ENCODE measurements around the gene SULT2B1. TPM values are rescaled to one million over a fixed set of nuclear protein-coding genes. Genes with fewer than 3 reads are reported as not detected.

SULT2B1 gene
- total RNA-seq: not detected

DNA sequence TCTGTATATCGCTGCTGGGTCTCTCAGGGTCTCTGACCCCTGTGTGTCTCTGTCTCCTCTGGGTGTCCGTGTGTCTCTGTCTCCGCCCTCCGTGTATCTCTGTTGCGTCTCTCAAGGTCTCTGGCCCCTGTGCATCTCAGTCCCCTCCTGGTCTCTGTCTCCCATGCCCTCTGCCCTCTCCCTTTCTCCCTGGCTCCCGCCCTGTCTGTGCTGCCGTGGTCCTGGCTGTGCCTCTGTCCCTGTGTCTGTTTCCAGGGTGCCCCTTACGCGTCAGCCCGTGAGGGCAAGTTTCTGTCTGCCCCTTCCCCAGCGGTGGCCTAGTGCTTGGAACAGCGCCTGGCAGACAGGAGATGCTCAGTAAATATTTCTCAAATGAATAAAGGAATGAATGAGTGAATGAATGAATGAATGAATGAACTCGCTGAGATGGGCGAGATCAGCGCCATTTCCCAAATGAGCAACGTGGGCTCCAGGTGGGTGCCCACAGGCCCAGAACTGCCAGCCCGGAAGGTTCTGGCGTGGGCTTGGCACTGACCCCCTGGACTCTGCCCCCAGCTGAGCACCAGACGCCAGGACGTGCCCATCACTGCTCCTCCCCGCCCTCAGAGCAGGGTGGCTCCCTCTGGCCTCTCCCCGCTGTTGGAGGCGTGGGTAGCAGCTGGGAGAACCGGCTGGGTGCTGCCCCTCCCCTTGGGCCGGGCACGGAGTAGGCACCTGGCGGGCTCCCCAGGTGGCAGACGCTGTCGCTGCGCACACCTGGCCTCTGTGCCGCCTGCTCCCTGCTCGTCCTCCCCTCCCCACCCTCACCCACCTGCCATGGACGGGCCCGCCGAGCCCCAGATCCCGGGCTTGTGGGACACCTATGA lies at the start of gene SULT2B1:
SULT2B1 (plus strand) TSS at position 736 of the 866 bp plus-strand sequence; CDS start at position 817, 81 bp downstream.
- peak within 1 kb of the TSS in 1 of 2 donors; percentile 52 for H3K27ac Mint-ChIP-seq
- H3K9me3 Mint-ChIP-seq: no peaks in the 10 kb centered on the region
- DNase-seq (ENCODE audit: low spot score in 2 of 2): no peak
- no peaks in the 10 kb centered on the region for H3K36me3 Mint-ChIP-seq
- no peak for ATAC-seq

GRCh38 chr19:48502350-48503018 lies 49.5 kb upstream of the SULT2B1 start:
- Mint-ChIP-seq H3K27ac (no peak overlapping the region), H3K9me3 (no peaks in the 10 kb centered on the region), H3K36me3 (no peaks in the 10 kb centered on the region)
- DNase-seq (ENCODE audit: low spot score in 2 of 2) (no peak), ATAC-seq (no peak)

DNA sequence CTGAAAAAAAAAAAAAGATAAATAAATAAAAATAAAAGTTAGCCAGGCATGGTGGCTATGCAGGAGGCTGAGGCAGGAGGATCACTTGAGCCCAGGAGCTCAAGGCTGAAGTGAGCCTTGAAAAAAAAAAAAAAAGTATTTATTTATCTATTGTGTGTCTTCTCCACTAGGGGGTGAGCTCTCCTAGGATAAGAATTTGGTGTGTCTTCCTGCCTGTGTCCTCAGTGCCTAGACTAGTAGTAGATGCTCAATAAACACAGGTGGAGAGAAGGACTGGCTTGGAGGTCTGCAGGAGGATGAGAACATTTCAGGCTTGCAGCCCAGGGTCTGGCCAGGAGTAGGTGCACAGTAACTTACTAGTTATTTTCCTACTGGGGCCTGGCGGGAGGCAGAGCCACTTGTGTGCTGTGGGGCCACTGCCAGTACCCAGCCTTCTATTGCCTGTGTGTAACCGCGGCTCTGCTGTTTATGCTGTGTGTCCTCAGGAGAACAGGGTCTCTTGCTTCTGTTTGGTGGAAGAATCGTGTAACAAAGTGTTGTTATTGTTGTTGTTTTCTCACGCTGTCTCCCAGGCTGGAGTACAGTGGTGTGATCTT lies 45.7 kb upstream of the SULT2B1 start:
- ATAC-seq (peak in 1 of 2 donors; percentile 19), DNase-seq (ENCODE audit: low spot score in 2 of 2) (no peak)
- Mint-ChIP-seq H3K27ac (no peak overlapping the region), H3K9me3 (no peaks in the 10 kb centered on the region), H3K36me3 (no peaks in the 10 kb centered on the region)

GRCh38 chr19:48507911-48508439 lies 44.0 kb upstream of the SULT2B1 start:
- Mint-ChIP-seq H3K9me3 (no peaks in the 10 kb centered on the region), H3K27ac (no peak overlapping the region), H3K36me3 (no peaks in the 10 kb centered on the region)
- ATAC-seq (no peak), DNase-seq (ENCODE audit: low spot score in 2 of 2) (no peak)

- no peak for DNase-seq (ENCODE audit: low spot score in 2 of 2)
- ATAC-seq: no peak
- Mint-ChIP-seq H3K9me3 (no peaks in the 10 kb centered on the region), H3K36me3 (no peaks in the 10 kb centered on the region), H3K27ac (no peak overlapping the region)
Measured at GRCh38 chr19:48508729-48509411, 43.1 kb upstream of the SULT2B1 start.

GRCh38 chr19:48509467-48510194 lies 42.3 kb upstream of the SULT2B1 start:
- ATAC-seq: no peak
- Mint-ChIP-seq H3K36me3 (no peaks in the 10 kb centered on the region), H3K9me3 (no peaks in the 10 kb centered on the region), H3K27ac (no peak overlapping the region)
- no peak for DNase-seq (ENCODE audit: low spot score in 2 of 2)

GRCh38 chr19:48510421-48511268 lies 41.3 kb upstream of the SULT2B1 start:
- Mint-ChIP-seq H3K36me3 (no peaks in the 10 kb centered on the region), H3K27ac (peak overlapping the region in 1 of 2 donors; percentile 49), H3K9me3 (no peaks in the 10 kb centered on the region)
- peak; percentile 66 to 75 for ATAC-seq
- peak; percentile 77 to 81 for DNase-seq (ENCODE audit: low spot score in 2 of 2)

DNA sequence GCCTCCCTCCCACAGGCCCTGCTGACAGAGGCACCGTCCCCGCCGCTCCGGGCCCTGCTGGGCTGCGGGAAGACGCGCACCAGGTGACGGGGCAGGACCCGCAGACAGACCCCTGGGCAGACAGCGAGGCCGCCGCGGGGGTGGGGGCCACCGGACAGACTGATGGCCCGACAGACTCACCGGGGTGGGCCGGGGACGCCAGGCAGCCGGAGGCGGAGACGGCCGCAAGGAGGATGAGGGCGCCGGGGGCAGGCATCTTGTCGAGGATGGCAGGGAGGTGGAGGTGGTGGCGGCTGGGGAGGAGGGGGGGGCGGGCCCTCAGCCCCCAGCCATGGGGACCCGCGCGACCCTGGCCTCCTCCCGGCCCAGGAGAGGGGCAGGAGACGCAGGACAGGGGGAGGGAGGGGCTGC lies 40.6 kb upstream of the SULT2B1 start:
- H3K36me3 Mint-ChIP-seq: no peaks in the 10 kb centered on the region
- H3K27ac Mint-ChIP-seq: peak overlapping the region in 1 of 2 donors; percentile 49
- no peaks in the 10 kb centered on the region for H3K9me3 Mint-ChIP-seq
- peak; percentile 16 to 22 for ATAC-seq
- peak; percentile 39 to 57 for DNase-seq (ENCODE audit: low spot score in 2 of 2)

- peak; percentile 38 to 66 for ATAC-seq
- Mint-ChIP-seq H3K36me3 (no peaks in the 10 kb centered on the region), H3K9me3 (no peaks in the 10 kb centered on the region), H3K27ac (peak within 1 kb of the TSS in 1 of 2 donors; percentile 49)
- peak in 1 of 2 donors; percentile 68 for DNase-seq (ENCODE audit: low spot score in 2 of 2)
Measured at GRCh38 chr19:48511800-48512503, 40.0 kb upstream of the SULT2B1 start, which contains the start of gene LMTK3. LMTK3 (minus strand) TSS chr19:48511835; CDS start chr19:48511576, 259 bp downstream.

- Mint-ChIP-seq H3K36me3 (no peaks in the 10 kb centered on the region), H3K27ac (no peak overlapping the region), H3K9me3 (no peaks in the 10 kb centered on the region)
- DNase-seq (ENCODE audit: low spot score in 2 of 2): no peak
- no peak for ATAC-seq
Measured at GRCh38 chr19:48512504-48513288, 39.3 kb upstream of the SULT2B1 start.

DNA sequence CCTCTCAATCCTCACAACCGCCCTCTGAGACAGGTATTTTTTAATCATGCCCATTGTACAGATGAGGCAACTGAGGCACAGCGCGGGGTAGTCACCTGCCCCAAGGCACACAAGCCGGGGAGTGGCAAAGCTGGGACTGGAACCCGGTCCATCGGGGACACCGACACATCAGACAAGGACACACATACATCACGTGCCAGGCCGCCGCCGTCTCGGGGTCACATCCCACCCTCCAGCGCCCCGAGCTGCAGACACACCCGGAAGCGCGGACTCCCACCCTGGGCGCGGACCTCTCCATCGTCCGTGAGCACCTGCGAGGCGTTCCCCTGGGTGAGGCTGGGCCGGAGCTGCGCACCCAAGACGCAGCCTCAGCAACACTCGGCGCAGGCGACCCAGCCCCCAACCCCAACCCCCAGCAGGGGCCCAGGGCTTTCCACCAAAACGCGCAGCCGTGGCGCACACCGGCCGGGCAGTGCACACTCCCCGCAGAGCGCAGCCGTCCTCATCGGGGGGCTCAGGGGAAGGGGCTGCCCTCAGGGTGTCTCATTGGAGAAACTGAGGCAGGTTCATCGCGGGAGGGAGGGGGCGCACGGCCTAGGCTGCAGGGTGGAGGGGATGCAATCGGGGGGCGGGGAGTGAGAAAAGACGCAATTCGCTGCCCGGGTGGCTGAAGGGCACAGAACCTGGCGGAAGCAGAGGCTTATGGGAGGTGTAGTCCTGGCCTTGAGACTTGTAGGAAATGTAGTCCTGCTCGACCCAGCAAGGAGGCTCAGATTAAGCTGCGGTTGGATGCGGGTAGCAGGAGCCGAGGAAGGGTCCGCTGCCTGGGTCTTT lies 38.5 kb upstream of the SULT2B1 start:
- ATAC-seq: peak; percentile 65 to 78
- peak; percentile 60 to 71 for DNase-seq (ENCODE audit: low spot score in 2 of 2)
- H3K36me3 Mint-ChIP-seq: no peaks in the 10 kb centered on the region
- peak overlapping the region in 1 of 2 donors; percentile 66 for H3K27ac Mint-ChIP-seq
- no peaks in the 10 kb centered on the region for H3K9me3 Mint-ChIP-seq

GRCh38 chr19:48514123-48514458 lies 37.9 kb upstream of the SULT2B1 start:
- peak overlapping the region in 1 of 2 donors; percentile 66 for H3K27ac Mint-ChIP-seq
- no peak for ATAC-seq
- no peak for DNase-seq (ENCODE audit: low spot score in 2 of 2)
- no peaks in the 10 kb centered on the region for H3K9me3 Mint-ChIP-seq
- H3K36me3 Mint-ChIP-seq: no peaks in the 10 kb centered on the region

DNA sequence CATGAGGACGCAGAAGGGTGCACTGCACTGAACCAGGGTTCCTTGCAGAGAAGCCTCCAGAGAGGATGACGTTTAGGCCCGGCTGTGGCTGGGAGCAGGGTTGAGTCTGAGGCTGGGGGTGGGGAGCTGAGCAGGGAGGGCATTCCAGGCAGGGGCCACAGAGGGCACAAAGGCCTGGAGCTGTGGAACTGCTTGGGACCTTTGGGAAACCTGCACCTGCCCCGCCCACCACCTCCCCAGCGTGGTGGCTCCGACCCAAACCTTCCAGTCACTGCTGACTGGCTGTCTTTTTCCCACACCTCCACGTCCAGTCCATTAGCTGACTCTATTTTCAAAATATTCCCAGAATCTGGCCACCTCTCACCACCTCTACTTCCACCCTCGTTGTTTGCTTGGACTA lies 35.4 kb upstream of the SULT2B1 start:
- no peak overlapping the region for H3K27ac Mint-ChIP-seq
- no peak for ATAC-seq
- DNase-seq (ENCODE audit: low spot score in 2 of 2): no peak
- H3K36me3 Mint-ChIP-seq: no peaks in the 10 kb centered on the region
- no peaks in the 10 kb centered on the region for H3K9me3 Mint-ChIP-seq
